Measurements from ENCODE around the gene CD28. TPM values are rescaled to one million over a fixed set of nuclear protein-coding genes. Genes with fewer than 3 reads are reported as not detected.
A peak's percentile ranks its signal among the peaks of the same experiment; 100 is the strongest.
"Not testable (repeated sequence)": the region's sequence is repeated elsewhere in the genome, so short reads cannot be mapped to it uniquely, and the experiment has no call there.

Gene CD28
- total RNA-seq, 3 donors from 2014 or later: 78.3 to 124 (median 124) TPM

- ATAC-seq; H3K36me3 Mint-ChIP-seq (ENCODE audit: insufficient read depth); DNase-seq; H3K27me3 Mint-ChIP-seq (ENCODE audit: low read depth); H3K9me3 Mint-ChIP-seq: not testable (repeated sequence)
- Mint-ChIP-seq H3K4me3 (peak overlapping the region; percentile 17), H3K4me1 (ENCODE audit: low read depth) (peaks cover 32% of the 10 kb centered on the region)
These were observed 78.4 kb downstream of the CD28 start for GRCh38 chr2:203784710-203785270.

- not testable (repeated sequence) for ATAC-seq; H3K36me3 Mint-ChIP-seq (ENCODE audit: insufficient read depth); H3K27me3 Mint-ChIP-seq (ENCODE audit: low read depth); H3K4me3 Mint-ChIP-seq; DNase-seq; H3K9me3 Mint-ChIP-seq
- peaks cover 28% of the 10 kb centered on the region for H3K4me1 Mint-ChIP-seq (ENCODE audit: low read depth)
These were observed 79.1 kb downstream of the CD28 start for GRCh38 chr2:203785391-203786110.

GRCh38 chr2:203786549-203787351 is 80.3 kb downstream of the CD28 start:
- Mint-ChIP-seq H3K27me3 (ENCODE audit: low read depth) (no peaks in the 10 kb centered on the region), H3K36me3 (ENCODE audit: insufficient read depth) (no peaks in the 10 kb centered on the region), H3K9me3 (no peaks in the 10 kb centered on the region), H3K4me1 (ENCODE audit: low read depth) (peaks cover 17% of the 10 kb centered on the region), H3K4me3 (no peak overlapping the region)
- no peak for DNase-seq
- ATAC-seq: no peak

GRCh38 chr2:203787979-203788378 is 81.5 kb downstream of the CD28 start:
- H3K4me1 Mint-ChIP-seq (ENCODE audit: low read depth): peaks cover 5% of the 10 kb centered on the region
- no peak overlapping the region for H3K4me3 Mint-ChIP-seq
- H3K27me3 Mint-ChIP-seq (ENCODE audit: low read depth): no peaks in the 10 kb centered on the region
- DNase-seq (no peak), ATAC-seq (no peak)
- no peaks in the 10 kb centered on the region for H3K9me3 Mint-ChIP-seq
- H3K36me3 Mint-ChIP-seq (ENCODE audit: insufficient read depth): no peaks in the 10 kb centered on the region

Other genes starting within 250 kb of the CD28 start
- 10 to 100 TPM; 12.0 to 12.9 (median 12.8) TPM for gene RAPH1, start 171.3 kb upstream of the CD28 start, total RNA-seq
- 100 to 1,000 TPM; 221 to 307 (median 278) TPM for gene CTLA4, start 161.1 kb downstream of the CD28 start, total RNA-seq
- 100 to 1,000 TPM; 161 to 213 (median 177) TPM for gene ICOS, start 230.1 kb downstream of the CD28 start, total RNA-seq

Measured in activated T-cell treated with anti-CD3 and anti-CD28 coated beads, Interleukin-2, amount 50 U/mL, for 4 hours (primary cell).